HUES64 (cell line): ENCODE measurements around the gene CLCN1.

Source experiments
- H3K27ac ChIP-seq: 2 replicates; pipeline ENCODE4 v1.7.0; 2013; ENCODE audit warnings: low read depth, low read length, inconsistent platforms
- H3K27me3 ChIP-seq: 2 replicates; pipeline ENCODE4 v1.6.1; 2013; ENCODE audit warnings: mild to moderate bottlenecking, low read length; ENCODE audit not compliant: insufficient read depth
- H3K36me3 ChIP-seq: 2 replicates; pipeline ENCODE4 v1.6.1; 2013; ENCODE audit warnings: mild to moderate bottlenecking, low read length; ENCODE audit not compliant: insufficient read depth
- H3K4me1 ChIP-seq: 2 replicates; pipeline ENCODE4 v1.6.1; 2013; ENCODE audit warnings: mild to moderate bottlenecking, low read length, moderate library complexity; ENCODE audit not compliant: insufficient read depth
- H3K4me3 ChIP-seq: 2 replicates; pipeline ENCODE4 v1.5.1; 2013; ENCODE audit warnings: mild to moderate bottlenecking, low read length, moderate library complexity
- H3K9ac ChIP-seq: 2 replicates; pipeline ENCODE4 v1.6.1; 2013; ENCODE audit warnings: mild to moderate bottlenecking, low read depth, low read length
- H3K9me3 ChIP-seq: 2 replicates; pipeline ENCODE4 v1.6.1; 2013; ENCODE audit warnings: low read depth, low read length; ENCODE audit not compliant: insufficient read depth
- WGBS: fragments of 150-250, 120-280 bp; methylation state at CpG from one replicate; pipeline ENCODE4 v1.1.7; 2013; ENCODE audit warnings: missing lambda C conversion rate; 5-methylcytosine and 5-hydroxymethylcytosine counted together

The CLCN1 gene

GRCh38 chr7:143382126-143382790 lies 66.3 kb downstream of the CLCN1 start:
- peak overlapping the region; percentile 98 for H3K27ac ChIP-seq
- peak overlapping the region; percentile 91 for H3K9ac ChIP-seq
- whole genome bisulfite sequencing: 12% methylated on average over 8 of the region's 21 CpGs

GRCh38 chr7:143382791-143383641 lies 67.1 kb downstream of the CLCN1 start:
- Histone ChIP-seq H3K4me3 (peak overlapping the region; percentile 95), H3K36me3 (peaks cover 51% of the 10 kb centered on the region), H3K4me1 (peaks cover 21% of the 10 kb centered on the region), H3K9ac (peak overlapping the region; percentile 91), H3K27me3 (no peaks in the 10 kb centered on the region), H3K27ac (no peak overlapping the region), H3K9me3 (no peaks in the 10 kb centered on the region)
- 88% methylated on average over 15 of the region's 15 CpGs for WGBS

More at GRCh38 chr7:143382126-143382790, 66.3 kb downstream of the CLCN1 start:
- Histone ChIP-seq H3K27me3 (no peaks in the 10 kb centered on the region), H3K4me1 (peaks cover 21% of the 10 kb centered on the region), H3K36me3 (peaks cover 47% of the 10 kb centered on the region), H3K9me3 (no peaks in the 10 kb centered on the region), H3K4me3 (peak overlapping the region; percentile 95)

- peaks cover 56% of the 10 kb centered on the region for H3K36me3 ChIP-seq
Observed at GRCh38 chr7:143383642-143383957, 67.7 kb downstream of the CLCN1 start.

GRCh38 chr7:143384148-143384547 lies 68.2 kb downstream of the CLCN1 start:
- no peak overlapping the region for H3K9ac ChIP-seq
- H3K27ac ChIP-seq: no peak overlapping the region
- peaks cover 62% of the 10 kb centered on the region for H3K36me3 ChIP-seq

More at GRCh38 chr7:143383642-143383957, 67.7 kb downstream of the CLCN1 start:
- WGBS: 77% methylated on average over 1 of the region's 1 CpG
- H3K27me3 ChIP-seq: no peaks in the 10 kb centered on the region
- peak overlapping the region; percentile 9; the same call in 1 of the 2 replicates for H3K4me3 ChIP-seq
- H3K9me3 ChIP-seq: no peaks in the 10 kb centered on the region
- H3K27ac ChIP-seq: no peak overlapping the region
- H3K9ac ChIP-seq: no peak overlapping the region
- peaks cover 19% of the 10 kb centered on the region for H3K4me1 ChIP-seq

GRCh38 chr7:143384661-143385631 lies 69.0 kb downstream of the CLCN1 start:
- Histone ChIP-seq H3K27me3 (no peaks in the 10 kb centered on the region), H3K9me3 (no peaks in the 10 kb centered on the region), H3K9ac (no peak overlapping the region), H3K4me1 (peaks cover 7% of the 10 kb centered on the region; the same call in 1 of the 2 replicates), H3K36me3 (peaks cover 70% of the 10 kb centered on the region), H3K27ac (no peak overlapping the region), H3K4me3 (peak overlapping the region; percentile 9; the same call in 1 of the 2 replicates)
- WGBS: 84% methylated on average over 13 of the region's 14 CpGs

More at GRCh38 chr7:143384148-143384547, 68.2 kb downstream of the CLCN1 start:
- H3K9me3 ChIP-seq: no peaks in the 10 kb centered on the region
- 86% methylated on average over 5 of the region's 5 CpGs for WGBS
- peak overlapping the region; percentile 9; the same call in 1 of the 2 replicates for H3K4me3 ChIP-seq
- peaks cover 14% of the 10 kb centered on the region for H3K4me1 ChIP-seq
- H3K27me3 ChIP-seq: no peaks in the 10 kb centered on the region

GRCh38 chr7:143385891-143386781 lies 70.2 kb downstream of the CLCN1 start:
- peaks cover 7% of the 10 kb centered on the region; the same call in 1 of the 2 replicates for H3K4me1 ChIP-seq
- H3K9ac ChIP-seq: no peak overlapping the region
- no peaks in the 10 kb centered on the region for H3K9me3 ChIP-seq
- H3K4me3 ChIP-seq: no peak overlapping the region
- H3K36me3 ChIP-seq: peaks cover 82% of the 10 kb centered on the region
- 91% methylated on average over 19 of the region's 19 CpGs for WGBS
- no peaks in the 10 kb centered on the region for H3K27me3 ChIP-seq
- no peak overlapping the region for H3K27ac ChIP-seq

GRCh38 chr7:143387156-143387975 lies 71.5 kb downstream of the CLCN1 start:
- Histone ChIP-seq H3K27ac (no peak overlapping the region), H3K4me1 (peaks cover 6% of the 10 kb centered on the region; the same call in 1 of the 2 replicates), H3K4me3 (no peak overlapping the region), H3K9ac (no peak overlapping the region), H3K9me3 (no peaks in the 10 kb centered on the region), H3K27me3 (no peaks in the 10 kb centered on the region), H3K36me3 (peaks cover 94% of the 10 kb centered on the region)
- WGBS: 93% methylated on average over 22 of the region's 23 CpGs

- peaks cover 92% of the 10 kb centered on the region for H3K36me3 ChIP-seq
- no peak overlapping the region for H3K27ac ChIP-seq
- 94% methylated on average over 10 of the region's 10 CpGs for WGBS
- no peaks in the 10 kb centered on the region for H3K9me3 ChIP-seq
- H3K27me3 ChIP-seq: no peaks in the 10 kb centered on the region
- no peak overlapping the region for H3K9ac ChIP-seq
- no peaks in the 10 kb centered on the region; the same call in 1 of the 2 replicates for H3K4me1 ChIP-seq
- H3K4me3 ChIP-seq: no peak overlapping the region
Observed at GRCh38 chr7:143388051-143388450, 72.1 kb downstream of the CLCN1 start.

- 94% methylated on average over 28 of the region's 28 CpGs for WGBS
- Histone ChIP-seq H3K4me3 (no peak overlapping the region), H3K4me1 (no peaks in the 10 kb centered on the region; the same call in 1 of the 2 replicates), H3K27ac (peak overlapping the region; percentile 33; the same call in 1 of the 2 replicates), H3K9ac (no peak overlapping the region), H3K36me3 (peaks cover 92% of the 10 kb centered on the region), H3K27me3 (no peaks in the 10 kb centered on the region), H3K9me3 (no peaks in the 10 kb centered on the region)
Observed at GRCh38 chr7:143388491-143389101, 72.7 kb downstream of the CLCN1 start.
